Inflammatory macrophage (primary cell): Measurements from ENCODE around the gene PRRX1.

Experiments used
- DNase-seq, 2 donors: peaks; one replicate each; pipeline ENCODE4 v3.0.0-alpha.2; 2020 to 2022

Gene PRRX1

DNA sequence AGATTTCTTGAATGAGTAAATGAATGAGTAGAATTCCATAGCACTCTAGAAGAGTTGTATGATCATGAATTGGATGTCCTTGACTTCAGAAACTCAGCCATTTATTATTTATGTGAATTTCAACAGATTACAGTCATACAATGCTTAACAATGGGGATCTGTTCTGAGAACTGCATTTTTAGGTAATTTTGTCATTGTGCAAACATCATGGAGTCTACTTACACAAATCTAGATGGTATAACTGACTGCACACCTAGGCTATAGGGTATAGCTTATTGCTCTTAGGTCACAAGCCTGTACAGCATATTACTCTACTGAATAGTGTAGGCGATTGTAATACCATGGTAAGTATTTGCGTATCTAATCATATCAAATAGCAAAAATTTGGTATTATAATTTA, 59.6 kb downstream of the PRRX1 start:
- DNase-seq, result no peak

GRCh38 chr1:170725326-170725725, 61.4 kb downstream of the PRRX1 start:
- DNase-seq, result no peak

GRCh38 chr1:170727963-170728362, 64.0 kb downstream of the PRRX1 start:
- DNase-seq, result no peak

DNA sequence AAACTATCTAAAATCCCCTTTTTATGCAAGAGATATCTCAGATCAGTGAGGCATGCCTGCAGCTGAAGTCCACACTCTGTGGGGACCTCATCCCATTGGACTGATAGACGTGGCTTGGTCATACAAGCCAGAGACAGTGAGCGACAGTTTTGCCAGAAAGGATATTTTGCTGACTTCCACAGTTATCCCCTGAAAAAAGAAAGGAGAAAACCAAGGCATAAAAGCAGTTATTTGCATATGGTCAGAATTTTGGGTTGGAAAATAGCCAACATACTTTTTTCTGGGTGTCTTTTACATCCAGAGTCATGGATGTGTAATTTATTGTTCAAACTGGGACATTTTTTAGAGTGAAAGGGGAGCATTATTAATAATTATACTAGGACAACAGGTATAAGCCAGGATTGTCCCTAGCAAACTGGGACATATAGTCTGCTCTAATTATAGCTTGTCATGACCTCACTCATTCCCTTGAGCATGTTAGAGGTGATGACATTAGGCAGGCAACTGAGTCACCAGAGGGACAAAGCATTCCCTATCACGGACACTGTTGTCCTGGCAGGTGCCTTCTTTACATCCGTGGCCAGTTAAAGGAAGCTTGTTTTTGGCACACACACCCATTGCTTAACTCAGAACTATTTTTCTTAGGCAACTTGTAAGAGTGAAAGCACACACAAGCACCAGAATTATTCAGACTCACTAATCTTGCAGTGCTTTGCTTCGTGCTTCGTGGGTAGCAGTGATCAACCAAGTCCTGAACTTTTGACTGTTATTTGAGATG, 65.5 kb downstream of the PRRX1 start:
- no peak for DNase-seq

GRCh38 chr1:170730014-170730413, 66.1 kb downstream of the PRRX1 start:
- no peak for DNase-seq

GRCh38 chr1:170730438-170730837, 66.5 kb downstream of the PRRX1 start:
- DNase-seq, result no peak

DNA sequence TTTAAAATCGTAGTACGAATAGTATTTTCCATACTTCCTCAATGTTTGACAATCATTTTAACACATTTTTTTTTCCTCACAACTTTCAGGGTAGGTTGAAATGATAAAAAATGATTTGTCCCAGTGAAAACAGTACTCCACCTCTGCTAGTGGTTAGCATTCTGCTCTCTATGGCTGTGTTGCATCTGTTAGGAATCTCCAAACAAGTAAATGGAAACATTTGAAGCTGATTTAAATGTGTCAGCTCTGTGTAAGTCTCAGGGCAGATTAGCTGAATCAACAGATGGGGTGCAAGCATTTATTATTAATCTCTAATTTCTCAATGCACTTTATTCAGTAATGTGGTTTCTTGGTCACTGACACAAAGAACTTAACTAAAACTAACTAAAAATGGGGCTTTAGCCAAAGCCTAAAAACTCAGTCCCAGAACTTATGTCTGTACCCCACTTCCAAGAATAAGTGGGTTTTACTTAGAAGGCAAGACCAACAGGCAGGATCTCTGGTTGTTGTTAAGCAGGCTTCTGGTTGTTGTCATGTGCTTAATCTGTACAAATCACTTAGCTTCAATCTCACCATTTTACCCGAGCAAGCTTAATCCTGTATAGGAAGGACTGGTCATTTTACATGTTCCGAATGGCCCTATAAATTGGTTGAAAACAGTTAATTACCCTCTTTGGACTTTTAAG, 67.8 kb downstream of the PRRX1 start:
- DNase-seq, result no peak

DNA sequence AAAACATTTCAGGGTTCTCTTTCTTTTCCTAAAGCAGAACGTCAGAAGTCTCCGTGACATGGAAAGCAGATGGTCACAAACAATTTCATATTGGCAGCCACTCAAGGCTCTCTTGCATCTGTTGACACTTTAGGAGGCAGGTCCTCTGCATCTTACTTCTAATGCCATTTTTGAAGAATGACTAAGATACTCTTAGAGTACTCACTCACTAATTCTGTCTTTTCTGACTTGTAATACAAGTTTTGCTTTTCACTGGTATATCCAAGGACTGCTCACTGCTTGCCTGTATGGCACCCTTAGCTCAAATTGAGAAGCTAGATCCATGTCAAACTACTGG, 68.3 kb downstream of the PRRX1 start:
- no peak for DNase-seq

DNA sequence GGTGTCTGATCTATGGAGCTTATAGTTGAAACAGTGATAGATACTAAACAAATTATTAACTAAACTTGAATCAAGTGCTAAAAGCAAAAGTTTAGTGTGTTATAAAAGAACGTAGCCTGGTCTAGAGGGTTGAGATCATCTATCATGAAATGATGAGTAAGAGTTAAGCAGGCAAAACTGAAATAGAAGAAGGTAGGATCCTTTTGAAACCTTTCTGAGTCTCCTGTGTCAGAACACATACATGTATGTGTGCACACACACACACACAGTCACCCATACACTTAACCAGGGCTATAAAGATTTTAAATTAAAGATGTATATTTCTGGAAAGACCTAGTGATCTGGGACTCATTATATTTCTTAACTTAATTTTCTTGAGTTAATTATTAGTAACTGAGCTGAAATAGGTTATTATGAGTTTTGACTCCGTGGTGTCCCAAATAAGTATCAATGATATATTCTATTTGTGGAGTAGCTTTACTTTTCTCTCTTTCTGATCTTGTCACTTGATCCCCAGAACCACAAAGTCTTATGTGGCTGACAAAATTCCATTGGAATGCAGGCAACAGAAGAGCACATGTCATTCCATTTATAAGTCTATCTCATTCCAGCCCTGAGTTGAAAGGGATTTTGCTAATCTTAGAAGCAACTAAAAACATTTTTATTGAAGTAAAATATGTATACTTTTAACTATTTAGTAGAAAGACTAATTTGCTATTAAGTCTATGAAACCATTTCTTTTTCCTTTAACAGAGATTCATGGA, 70.7 kb downstream of the PRRX1 start:
- DNase-seq, result no peak

GRCh38 chr1:170735366-170736263, 71.7 kb downstream of the PRRX1 start:
- DNase-seq, result no peak

DNA sequence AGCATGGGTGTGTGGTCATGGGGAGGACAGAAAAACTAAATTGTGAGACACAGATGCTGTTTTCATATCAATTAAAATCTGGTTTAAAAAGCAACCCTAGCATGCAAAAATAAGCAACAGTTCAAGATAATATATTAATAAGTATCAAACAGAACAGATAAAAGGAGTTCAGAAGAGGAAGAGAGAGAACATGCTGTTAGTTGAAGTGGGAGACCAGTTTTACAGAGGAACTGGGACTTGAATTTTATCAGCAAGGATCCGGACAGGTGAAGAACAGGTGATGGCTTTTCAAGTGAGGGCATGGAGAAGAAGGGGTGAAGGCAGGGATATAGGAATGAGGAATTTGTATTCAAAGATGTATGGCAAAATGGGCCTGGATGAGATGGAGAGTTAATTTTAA, 75.9 kb downstream of the PRRX1 start:
- no peak for DNase-seq

DNA sequence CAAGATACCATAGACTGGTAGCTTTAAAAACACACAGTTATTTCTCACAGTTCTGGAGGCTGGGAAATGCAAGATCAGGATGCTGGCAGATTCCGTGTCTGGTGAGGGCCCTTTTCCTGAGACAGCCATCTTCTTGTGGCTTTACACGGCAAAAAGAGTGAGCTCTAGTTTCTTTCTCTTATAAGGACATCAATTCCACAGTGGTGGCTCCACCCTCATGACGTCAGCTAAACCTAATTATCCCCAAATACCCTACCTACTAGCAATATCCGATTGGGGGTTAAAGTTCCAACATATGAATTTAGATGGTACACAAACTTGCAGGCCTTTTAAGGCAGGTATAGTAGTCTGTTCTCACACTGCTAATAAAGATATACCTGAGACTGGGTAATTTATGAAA, 77.7 kb downstream of the PRRX1 start:
- DNase-seq, result no peak

- no peak for DNase-seq
Observed at GRCh38 chr1:170742600-170742999, 78.7 kb downstream of the PRRX1 start.

DNA sequence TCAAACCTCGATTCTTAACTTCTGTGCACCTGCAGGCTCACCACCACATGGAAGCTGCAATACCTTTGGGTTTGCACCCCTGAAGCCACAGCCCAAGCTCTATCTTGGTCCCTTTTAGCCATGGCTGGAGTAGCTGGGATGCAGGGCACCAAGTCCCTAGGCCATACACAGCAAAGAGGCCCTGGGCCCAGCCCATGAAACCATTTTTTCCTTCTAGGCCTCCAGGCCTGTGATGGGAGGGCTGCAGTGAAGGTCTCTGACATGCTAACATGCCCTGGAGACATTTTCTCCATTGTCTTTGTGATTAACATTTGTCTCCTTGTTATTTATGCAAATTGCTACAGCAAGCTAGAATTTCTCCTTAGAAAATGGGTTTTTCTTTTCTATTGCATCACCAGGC, 79.2 kb downstream of the PRRX1 start:
- DNase-seq, result no peak

- DNase-seq, result no peak
Observed at GRCh38 chr1:170749549-170749948, 85.6 kb downstream of the PRRX1 start.

DNA sequence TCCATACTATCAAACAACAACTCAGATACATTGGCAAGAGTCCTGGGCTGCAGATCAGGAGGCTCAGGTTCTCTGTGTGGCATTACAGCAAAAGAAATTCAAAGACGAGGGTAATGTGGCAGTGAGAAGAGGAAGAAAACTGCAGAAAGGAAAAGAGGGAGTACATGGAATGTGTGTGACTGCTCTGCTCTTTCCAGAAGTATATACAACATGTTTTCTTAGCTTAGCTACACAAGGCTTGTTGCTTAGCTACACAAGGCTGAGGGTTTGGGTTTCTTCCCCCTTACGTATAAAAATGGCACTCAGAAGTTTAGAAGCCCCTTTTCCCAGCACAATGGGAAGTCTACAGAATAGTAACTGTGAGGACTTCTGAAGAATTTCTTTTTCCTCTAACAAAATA, 86.0 kb downstream of the PRRX1 start:
- DNase-seq, result no peak

GRCh38 chr1:170755795-170756194, 91.9 kb downstream of the PRRX1 start:
- no peak for DNase-seq

DNA sequence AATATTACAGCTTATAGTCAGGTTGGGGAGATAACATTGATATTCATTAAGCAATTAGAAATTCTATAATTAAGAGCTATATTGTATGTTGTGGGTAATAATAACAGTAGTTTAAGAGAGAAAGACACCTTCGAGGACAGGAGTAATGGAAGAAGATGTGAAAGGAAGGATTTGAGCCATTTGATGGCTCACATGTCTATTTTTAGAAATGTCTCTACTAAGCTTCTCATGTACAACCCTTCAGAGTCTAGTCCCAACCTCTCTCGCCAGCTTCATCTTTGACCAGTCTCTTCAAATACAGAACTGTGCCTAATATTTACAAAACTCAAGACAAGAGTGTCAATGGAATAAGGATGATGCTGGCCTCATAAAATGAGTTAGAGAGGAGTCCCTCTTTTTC, 95.1 kb downstream of the PRRX1 start:
- DNase-seq, result no peak

- DNase-seq, result no peak
Observed at GRCh38 chr1:170765279-170765678, 101.3 kb downstream of the PRRX1 start.

DNA sequence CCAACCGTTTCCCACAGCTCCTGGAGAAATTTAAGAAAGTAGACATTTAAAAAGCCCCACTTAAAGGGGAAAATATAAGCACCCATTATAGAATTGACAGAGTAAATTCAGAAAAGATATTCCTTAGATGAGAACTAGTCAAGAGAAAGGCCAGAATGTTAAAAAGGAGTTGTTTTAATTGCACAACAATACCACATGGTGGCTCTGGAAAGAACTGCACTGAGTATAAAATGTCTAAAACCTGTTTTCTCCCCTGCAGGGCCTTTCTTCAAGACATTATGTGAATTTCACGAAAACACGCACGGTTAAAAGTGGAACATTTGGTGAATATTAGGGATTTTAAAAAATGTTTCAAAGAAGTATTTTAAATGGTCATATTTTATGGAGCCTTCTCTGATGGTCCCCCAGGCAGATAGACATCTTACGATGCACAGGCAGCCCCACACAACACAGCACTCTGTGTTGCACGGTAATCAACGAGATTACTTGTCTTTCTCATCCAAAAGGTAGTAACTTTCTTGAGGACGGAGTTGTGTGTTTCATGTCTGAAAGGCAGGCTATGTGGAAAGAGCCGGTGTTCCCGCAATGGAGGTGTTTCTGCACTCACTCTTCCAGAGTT, 101.9 kb downstream of the PRRX1 start:
- DNase-seq, result no peak

DNA sequence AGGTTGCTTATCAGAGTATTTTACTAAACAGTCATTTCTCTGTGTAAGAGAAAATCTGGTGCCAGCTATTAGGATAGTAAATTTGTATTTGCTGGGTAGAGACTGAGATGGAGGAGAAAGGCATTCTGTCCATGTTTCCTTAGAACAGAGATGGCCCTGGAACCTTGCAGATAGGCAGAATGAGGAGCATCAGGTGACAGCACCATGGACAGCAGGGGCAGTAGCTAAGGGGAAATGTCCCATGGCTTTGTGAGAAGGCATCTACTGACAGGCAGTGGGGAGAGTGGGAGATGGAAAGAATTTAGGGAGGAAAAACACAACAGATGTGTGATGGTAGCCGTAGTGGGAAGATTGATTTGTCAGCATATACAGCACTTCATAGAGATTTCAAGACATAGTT, 105.0 kb downstream of the PRRX1 start:
- DNase-seq, result no peak

GRCh38 chr1:170769691-170770090, 105.8 kb downstream of the PRRX1 start:
- no peak for DNase-seq
